Stimulated activated CD8-positive, alpha-beta memory T cell treated with anti-CD3 and anti-CD28 coated beads, Interleukin-4, amount 100 ng/mL, for 48 hours (primary cell): ENCODE measurements around the gene DNAJC4.
"Not testable (repeated sequence)": the region's sequence is repeated elsewhere in the genome, so short reads cannot be mapped to it uniquely, and the experiment has no call there.

Source experiments
- DNase-seq: peaks from one replicate; pipeline ENCODE4 v3.0.0-alpha.2; 2020

The DNAJC4 gene

DNA sequence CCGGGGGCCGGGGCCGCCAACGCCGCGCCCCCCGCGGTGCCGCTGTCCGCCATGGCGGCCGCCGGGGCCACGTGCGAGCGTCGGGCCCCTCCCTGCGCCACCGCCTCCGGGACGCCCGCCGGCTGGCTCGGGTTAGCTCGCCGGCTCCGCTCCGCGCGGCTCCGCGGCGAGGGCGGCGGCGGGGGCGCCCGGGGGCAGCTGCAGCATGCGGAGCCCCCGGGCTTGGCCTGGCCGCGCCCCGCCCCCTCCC, 16.2 kb downstream of the DNAJC4 start:
- not testable (repeated sequence) for DNase-seq

DNA sequence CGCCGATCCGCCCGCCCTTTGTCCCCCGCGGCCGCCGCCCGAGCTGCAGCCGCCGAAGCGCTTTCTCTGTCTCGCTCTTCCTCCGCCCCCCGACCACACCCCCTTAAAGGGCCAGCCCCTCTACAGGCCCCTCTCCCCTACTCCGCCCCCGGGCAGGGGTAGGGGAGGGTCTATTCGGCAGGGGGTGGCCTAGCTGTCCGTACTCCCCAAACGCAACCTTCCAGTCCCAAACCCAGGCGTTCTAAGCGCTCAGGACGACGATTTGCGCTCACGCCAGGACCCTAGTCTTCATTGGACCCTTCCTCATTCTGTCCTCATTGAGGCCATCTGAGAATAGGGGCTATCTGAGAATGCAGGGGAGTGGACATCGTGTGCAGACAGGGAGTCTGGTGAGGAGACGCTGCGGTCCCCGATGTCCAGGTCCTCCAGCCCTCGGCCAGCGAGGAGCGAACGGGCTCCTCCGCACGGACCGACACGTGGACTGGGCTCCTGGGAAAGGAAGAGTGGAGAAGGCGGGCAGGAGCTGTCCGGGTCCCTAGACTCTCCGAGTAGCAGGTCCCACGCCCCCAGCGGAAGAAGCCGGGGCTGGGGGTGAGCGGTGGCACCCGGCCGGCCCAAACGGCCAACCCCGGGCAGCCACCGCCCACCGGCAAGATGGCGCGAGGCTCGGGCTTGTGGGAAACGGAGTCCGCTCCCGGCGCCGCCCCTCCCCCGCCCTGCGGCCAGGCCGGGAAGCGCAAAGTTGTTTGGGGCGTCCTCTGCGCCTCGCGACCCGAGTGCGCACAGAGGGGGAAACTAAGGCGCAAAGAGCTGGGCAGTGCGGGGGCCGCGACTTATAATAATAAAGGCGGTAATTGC, 16.8 kb downstream of the DNAJC4 start, which contains the start of gene PPP1R14B:
TSS of gene PPP1R14B (minus strand) at position 73 of the 858 bp plus-strand sequence. CDS start 270 bp downstream, outside the sequence.
- DNase-seq = peak; percentile 87

DNA sequence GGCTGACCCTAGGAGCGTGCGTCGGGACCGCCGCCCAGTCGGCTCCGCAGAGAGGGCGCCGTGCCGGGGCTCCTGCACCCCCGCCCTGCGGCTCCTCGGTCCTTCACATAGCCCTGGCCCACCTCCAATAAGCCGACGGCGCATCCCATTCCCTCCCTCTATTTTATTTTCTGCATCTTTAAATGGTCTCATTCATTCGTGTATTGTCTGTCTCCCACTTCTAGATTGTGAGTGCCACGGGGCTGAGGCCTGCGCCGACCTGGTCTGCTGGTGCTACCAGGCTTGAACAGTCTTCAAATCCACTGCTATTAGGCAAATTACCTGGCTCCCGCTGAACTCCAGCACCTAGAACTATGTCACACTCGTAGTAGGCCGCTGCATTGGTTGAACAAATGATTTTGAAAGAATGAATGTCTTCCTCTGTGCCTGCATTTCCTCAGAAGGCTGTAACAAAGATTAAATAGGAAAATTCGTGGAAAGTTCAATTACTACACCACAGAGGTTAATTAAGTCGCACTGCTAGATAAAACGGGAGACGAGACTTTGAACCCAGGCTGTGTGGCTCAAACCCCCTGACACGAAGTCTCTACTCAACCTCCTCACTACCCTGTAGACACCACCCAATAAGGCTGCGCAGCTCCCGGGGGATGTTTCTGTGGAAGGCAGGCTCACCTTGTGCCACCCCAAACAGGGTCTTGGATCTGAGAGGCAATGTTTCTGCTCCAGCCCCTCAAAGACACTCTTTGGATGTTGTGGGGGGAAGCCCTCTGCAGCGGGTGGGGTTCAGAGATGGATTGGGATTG, 17.6 kb downstream of the DNAJC4 start:
- no peak for DNase-seq

DNA sequence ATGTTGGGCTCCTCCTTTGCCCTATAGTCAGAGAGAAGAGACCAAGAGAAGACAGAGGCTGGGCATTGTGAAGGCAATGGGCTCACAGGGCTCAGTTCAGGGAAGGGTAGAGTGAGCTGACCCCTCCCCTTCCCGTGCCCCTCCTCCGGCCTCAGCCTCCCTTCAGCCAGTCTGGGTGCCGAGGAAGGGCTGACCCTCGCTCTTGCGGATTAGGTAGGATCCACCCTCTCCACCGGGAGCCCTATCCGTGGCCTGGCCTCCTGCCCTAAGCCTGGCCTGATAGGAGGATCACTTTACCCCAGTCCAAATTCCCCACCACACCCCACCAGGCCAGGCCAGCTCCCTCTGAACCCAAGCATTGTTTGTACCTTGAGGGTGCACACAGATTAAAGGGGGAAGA, 18.2 kb downstream of the DNAJC4 start:
- DNase-seq = no peak

DNA sequence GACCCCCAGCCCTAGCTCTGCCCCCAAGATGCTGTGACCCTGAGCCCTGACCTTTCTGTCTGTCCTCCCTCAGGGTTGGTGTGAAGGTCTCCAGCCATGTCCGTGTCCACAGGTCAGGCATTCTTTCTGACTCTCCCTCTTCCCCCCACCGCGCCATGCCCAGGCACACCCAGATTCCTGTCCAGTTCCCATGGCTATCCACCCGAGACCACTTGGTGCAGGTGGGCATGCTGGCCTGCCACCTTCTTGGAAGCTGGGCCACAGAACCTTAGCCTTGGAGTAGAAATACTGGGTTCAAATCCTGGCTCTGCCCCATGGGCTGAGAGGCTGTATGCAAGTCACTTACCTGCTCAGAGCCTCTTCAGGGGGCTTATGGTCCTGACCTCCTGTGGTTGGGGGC, 18.7 kb downstream of the DNAJC4 start:
- no peak for DNase-seq

DNA sequence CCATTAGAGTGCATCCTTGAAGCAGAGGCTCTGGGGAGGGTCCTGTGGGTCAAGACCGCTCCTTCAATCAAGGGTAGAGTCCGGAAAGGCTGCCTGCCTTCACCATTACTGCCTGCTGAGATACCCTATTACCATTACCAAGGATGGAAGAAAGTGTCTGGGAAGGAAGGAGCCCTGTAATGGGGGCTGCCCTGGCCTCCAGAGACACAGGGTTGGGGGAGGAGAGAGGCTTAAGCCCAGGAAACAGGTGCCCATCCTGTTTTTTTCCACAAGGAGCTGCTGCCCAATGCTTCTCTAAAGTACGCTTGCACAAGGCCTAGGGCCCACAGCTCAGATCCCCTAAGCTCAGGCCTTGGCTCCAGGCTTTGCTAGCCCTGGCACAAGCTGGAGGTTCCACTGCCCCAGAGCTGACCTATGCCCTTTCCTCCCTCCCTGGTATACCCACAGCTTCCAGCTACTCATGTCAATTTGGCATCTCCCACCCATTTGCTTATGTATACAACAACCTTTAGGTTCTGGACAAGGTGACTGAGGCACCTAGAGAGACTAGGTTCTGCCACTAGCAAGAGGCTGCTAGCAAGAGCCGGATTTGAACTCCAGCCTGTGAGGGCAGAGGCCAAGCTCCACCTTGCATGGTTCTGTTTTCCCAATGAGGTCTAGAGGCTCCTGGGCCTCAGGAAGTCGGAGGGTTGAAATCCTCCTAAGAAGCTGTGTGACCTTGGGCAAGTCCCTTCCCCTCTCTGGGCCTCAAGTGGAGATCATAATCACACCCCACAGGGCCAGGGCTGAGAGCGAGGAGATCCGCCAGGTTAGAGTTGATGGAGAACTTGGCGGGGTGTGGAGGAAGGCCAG, 19.4 kb downstream of the DNAJC4 start:
- no peak for DNase-seq

DNA sequence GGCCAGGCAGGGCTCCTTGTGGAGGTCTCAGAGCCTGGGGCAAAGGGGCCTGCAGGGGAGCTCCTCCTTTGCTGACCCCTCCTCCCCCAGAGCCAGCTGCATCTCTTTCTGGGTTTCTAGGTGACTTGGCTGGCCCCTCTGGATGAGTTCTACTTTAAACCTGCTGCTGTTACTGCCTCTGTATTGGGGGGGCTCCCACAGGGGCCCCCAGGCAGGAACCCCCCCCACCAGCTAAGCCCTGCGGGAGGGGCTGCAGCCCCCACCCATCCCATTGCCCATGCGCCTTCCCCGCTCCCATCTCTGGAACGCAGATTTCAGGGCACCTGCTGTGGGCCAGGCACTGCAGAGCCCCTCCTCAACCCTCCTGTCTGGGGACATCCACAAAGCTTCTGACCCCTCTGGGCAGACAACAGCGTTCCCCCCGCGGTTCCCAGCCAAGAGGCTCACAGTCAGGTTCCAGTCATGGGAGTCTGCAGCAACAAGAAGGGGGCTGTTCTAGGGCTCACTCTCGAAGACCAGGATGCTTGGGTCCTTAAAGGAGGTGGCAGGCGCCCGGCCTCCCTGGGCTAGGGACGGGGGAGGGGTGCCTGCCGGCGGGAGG, 20.2 kb downstream of the DNAJC4 start:
- DNase-seq = no peak

DNA sequence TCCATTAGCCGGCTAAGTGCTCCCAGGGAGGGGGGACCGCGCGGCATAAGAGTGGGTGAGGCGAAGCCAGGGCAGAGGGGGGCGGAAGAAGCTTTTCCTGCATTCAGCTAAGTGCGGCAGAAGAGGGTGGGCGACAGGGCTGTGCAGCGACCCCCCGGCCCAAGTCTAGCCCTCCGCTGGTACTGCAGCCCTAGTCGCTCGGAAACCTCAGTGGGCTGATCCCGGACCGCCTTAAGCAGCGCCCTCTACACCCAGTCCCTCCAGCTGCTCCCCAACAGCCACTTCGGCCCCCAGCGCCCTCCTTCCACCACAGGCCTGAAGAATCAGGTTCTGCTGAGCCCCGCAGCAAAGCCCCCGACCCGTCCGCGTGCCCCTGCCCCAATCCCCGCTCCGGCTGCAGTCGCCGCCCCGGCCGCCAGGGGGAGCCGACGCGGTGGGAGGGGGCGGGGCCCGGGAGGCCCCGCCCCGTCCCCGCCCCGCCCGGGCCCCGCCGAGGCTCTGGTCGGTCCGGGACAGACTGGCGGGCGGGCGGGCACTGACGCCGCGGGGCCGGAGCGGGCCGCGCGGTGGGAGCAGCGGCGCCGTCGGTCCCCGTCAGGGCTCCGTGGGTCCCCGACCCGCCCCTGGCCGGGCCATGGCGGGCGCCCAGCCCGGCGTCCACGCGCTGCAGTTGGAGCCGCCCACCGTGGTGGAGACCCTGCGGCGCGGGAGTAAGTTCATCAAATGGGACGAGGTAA, 20.8 kb downstream of the DNAJC4 start, which contains the start of gene PLCB3:
TSS of gene PLCB3 (plus strand) at position 515 of the 737 bp plus-strand sequence. CDS start at position 635, 120 bp downstream.
- DNase-seq = peak; percentile 78

DNA sequence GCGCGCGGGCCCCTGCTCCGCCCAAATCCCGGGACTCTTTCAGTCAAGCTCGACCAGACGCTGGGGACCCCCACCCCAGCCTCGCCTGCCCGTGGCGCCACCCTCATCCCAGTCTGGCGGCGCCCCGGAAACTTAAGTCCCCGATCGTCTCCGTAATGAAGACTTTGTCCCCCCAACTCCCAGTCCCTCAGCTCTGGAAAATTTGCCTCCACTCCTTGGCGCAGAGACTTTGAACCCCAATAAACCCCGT, 21.3 kb downstream of the DNAJC4 start:
- no peak for DNase-seq

DNA sequence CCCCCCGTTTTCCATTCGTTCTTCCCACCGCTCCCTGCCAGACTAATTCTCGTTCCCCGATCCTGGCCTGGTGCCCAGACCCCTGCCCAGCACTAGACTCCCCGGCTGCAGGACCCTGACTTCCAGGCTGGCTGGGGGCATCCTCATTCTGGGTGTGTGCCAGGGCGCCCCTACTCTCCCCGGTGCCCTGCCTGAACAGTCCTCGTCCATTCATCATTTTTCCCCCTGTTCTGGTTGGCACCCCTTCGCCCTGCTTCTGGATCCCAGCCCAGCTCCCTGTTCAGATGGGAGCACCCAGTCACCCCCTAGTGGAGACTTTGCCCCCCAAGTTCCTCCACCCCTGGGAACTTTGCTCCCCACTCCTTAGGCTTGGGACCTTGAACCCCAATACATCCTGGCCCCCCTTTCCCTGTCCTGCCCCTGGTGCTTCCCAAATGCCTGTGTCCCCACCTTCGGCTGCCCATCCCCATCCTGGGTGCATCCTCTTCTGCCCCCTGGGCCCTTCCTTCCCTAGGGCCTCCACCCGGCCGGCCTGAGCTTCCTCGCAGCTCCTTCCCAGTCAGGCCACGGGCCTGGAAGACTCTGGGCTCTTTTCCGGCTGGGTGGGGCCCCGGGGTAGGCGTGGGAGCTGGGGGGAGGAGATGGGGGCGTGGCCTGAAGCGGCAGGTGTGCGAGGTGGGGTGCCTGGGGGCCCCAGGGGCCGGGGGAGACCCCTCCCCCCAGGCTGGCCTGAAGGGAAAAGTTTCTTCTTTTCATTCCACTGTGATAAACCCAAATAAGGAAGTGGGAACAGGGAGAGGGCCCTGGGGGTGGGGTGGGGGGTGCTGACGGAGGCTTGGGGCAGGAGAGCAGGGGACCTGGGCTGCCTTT, 21.9 kb downstream of the DNAJC4 start:
- DNase-seq = peak; percentile 62

DNA sequence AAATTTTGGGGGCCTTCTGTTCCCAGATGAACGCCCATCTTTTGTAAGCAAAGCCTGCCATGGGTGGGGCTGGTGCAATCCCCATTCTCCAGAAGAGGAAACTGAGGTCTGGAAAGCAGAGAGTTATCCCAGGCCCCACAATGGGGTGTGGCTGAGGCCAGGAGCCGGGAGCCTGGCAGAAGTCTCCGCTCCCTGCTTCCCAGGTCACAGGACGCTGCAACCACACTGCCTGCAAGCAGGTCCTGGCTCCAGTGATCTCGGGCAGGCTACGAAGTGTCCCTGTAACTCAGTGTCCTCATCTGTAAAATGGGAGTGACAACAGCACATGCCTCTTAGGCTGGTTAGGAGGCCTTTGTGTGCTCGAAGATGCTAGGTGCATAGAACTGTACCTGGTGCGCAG, 22.7 kb downstream of the DNAJC4 start:
- DNase-seq = no peak

DNA sequence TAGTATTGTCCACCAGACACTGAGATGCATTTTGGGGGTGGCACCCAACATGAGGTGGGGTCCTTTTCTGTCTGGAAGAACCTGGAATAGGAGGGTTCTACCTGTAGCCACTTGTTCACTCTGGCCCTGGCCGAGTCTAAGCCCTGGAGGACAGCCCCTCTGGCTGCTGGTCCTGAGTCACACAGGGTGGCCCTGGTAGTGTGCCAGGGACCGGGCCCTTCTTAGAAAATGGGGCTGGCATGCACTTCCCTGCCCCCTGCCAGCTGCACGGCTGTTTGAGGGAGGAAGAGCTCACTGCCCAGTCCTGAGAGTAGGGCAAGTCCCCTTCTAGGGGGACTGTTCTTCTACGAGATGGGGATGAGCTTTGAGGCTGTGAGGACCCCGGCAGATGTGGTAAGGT, 23.1 kb downstream of the DNAJC4 start:
- no peak for DNase-seq

DNA sequence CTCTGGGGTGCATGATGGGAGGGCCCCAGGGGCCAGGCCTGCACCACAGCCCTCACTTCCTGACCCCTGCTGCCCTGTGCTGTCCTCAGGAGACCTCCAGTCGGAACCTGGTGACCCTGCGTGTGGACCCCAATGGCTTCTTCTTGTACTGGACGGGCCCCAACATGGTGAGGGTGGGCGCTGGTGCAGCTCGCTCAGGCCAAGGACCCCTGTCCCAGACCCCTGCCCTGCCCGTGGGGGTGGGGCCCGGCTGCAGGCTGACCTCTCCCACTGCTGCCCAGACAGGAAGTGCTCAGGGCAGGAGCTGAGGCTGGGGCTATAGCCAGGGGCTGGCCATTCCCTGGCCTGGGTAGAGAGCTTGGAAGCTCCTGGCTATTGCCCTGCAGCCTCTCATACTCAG, 24.0 kb downstream of the DNAJC4 start:
- DNase-seq = no peak

DNA sequence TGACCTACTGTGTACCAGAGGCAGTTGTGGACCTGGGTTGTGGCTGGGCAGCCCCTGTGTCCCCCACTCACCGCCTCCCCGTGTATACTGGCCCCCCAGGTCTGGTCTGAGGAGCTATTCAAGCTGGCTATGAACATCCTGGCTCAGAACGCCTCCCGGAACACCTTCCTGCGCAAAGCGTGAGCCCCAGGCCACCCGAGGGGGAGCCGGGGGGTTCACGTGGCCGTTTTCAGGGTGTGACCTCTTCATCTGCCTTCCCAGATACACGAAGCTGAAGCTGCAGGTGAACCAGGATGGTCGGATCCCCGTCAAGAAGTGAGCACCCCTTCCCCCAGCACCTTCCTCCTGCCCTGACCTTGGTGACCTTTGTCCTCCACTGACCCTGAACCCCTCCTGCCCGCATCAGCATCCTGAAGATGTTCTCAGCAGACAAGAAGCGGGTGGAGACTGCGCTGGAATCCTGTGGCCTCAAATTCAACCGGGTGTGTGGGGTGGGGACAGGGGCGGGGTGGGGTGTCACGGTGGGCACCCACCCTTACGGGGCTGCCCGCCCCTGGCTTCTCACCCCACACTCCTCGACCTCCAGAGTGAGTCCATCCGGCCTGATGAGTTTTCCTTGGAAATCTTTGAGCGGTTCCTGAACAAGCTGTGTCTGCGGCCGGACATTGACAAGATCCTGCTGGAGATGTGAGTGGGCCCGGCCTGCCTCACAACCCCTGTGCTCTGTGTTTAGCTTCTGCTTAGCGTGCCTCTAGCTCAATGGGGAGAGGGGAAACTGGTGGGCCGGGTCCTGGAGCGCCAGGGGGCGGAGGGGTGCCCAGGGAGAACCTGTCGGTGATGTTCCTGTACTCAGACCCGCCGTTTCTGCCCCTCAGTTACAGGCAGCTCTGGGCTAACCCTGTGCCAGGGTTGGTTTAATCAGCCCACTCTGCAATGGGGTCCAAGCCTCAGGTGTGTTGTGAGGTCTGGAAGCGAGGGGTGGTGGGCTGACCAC, 25.1 kb downstream of the DNAJC4 start:
- no peak for DNase-seq

DNA sequence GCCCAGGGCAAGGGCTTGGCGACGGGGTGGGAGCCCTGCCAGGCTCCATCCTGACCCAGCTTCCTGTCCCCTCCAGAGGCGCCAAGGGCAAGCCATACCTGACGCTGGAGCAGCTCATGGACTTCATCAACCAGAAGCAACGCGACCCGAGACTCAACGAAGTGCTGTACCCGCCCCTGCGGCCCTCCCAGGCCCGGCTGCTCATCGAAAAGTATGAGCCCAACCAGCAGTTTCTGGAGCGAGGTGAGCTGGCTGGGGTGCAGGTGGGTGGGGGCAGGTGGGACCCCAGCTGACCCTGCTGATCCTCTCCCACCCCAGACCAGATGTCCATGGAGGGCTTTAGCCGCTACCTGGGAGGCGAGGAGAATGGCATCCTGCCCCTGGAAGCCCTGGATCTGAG, 26.0 kb downstream of the DNAJC4 start:
- DNase-seq = no peak

DNA sequence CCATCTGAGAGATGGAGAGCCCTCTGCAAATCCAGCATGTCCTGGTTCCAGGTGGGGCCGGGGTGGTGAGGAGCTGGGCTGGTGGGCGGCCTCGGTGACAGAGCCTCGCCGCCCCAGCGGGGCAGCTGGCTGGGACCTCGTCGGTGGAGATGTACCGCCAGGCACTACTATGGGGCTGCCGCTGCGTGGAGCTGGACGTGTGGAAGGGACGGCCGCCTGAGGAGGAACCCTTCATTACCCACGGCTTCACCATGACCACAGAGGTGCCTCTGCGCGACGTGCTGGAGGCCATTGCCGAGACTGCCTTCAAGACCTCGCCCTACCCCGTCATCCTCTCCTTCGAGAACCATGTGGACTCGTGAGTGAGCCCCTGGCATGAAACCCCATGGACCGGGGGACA, 28.0 kb downstream of the DNAJC4 start:
- DNase-seq = no peak

DNA sequence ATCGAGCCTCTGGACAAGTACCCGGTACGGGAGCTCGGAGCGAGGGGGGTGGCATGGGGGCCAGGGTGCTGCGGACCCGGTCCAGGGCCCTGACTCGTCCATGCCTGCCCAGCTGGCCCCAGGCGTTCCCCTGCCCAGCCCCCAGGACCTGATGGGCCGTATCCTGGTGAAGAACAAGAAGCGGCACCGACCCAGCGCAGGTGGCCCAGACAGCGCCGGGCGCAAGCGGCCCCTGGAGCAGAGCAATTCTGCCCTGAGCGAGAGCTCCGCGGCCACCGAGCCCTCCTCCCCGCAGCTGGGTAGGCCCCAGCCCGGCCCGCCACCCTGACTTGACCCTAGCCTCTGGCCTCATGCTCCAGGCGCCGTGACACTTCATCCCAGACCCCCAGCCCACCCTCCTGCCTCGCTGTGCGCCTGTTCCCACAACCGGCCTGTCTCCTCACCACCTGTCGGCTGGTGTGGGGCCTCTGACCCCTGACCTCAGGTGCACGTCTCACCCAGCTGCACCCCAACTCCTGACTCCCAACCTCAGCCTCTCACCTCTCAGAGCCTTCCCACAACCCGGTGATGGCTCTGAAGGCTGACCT, 28.7 kb downstream of the DNAJC4 start:
- no peak for DNase-seq

DNA sequence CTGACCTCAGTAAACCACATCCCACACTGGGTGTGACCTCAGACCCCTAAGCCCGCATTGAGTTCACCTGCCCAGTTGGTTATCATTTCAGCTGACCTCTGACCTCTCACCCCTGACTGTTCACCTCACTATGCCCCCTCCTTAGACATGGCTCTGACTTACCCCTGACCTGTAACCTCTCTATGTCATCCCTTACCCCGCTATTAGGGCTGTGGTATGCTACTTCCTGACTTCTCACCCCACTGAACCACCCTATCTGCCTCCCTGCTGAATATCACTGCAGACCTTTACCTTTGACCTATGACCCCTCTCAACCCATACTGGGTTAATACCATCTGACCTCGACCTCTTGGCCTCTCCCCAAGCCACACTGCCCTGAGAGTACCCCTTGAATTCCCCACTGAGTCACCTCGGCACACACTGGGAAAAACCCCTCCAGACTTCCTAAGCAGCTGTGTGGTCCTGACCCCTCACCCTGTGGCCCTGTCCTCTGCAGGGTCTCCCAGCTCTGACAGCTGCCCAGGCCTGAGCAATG, 29.3 kb downstream of the DNAJC4 start:
- no peak for DNase-seq

DNA sequence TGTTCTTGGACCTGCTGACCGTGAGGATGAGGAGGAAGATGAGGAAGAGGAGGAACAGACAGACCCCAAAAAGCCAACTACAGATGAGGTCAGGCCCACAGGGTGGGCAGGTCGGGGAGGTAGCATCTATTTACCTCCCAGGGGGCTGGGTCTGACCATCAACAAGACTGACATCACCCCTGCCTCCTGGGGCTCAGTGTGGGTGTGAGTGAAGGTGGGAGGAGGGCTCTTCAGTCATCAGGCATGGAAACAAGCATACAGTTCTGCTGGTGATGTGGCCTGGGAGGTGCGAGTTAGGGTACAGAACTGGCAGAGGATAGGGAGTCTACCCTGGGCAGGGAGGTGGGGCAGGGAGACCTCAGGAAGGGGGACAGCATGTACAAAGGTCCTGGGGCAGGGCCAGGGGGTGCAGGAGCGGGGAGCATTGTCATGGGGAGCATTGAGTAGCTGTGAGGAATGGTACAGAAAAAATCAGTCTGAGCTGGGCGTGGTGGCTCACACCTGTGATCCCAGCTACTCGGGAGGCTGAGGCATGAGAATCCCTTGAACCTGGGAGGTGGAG, 29.9 kb downstream of the DNAJC4 start:
- DNase-seq = no peak
